Measurements from ENCODE around the gene PAX1.

PAX1 gene

DNA sequence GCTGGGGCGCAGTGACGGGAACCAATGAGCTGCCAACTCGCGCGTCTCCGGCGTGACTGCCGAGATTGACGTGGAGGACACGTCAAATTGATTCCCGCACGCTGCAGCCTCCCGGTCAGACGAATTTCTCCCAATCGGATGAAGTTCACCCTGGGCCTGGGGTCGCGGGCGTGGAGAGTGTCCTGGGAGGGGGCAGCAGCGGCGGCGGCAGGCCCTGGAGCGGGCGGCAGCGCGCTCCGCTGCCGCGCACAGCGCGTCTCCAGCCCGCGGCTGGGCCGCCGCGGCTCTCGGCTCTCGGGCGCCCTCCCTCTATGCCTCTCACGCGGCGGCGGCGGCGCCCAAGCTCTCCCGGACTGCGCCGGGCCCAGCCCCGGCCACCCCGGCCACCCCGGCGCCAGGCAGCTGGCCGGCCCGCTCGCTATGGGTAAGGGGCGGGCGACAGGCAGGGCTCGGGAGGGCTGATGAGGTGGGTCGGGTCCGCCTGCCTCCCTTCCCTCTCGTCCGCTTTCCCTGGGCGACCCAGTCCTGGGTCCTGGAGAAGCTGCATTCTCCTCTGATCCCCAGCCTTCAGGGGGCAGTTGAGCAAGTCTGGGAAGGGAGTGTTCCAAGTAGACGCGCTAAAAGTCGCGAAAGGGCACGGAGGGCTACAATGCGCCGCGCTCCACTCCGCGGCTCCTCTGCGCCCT lies at the start of gene PAX1:
TSS of gene PAX1 (plus strand) at position 90 of the 686 bp plus-strand sequence. CDS start at position 139, 49 bp downstream.
- DNase-seq (ENCODE audit: low read depth in 2 of 2), result no peak

DNA sequence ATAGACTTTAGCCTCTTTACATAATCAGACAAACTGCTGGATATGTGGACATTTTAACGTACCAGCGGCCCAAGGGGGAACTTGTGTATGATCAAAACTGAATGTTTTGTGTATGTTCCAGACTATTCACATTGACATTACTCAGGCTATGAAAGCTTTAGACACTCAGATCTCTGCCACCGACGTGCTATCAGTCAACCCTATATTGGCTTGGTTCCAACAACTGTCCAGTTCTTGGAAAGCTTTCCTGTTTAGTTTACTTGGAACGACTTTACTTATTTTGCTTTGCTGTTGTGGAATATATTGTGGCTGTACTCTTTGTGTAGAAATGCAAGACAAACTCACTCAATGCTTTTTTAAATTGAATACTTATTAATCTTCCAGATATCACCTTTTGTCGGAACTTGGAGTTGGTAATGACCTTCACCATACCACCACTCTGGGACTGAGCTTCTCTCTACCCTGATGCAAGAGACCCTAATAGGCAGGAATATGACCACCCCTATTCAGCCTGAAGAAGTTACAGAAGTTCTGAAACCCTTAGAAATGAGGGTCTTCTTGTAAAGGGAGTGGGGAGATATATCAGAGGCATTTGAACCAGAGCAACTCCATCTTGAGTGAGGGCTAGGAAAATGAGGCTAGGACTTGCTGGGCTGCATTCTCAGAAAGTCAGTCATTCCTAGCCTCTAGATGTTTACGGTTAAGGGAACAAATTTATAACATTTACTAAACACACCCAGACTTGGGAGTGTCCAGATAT lies 49.0 kb upstream of the PAX1 start:
- DNase-seq (ENCODE audit: low read depth in 2 of 2), result no peak

DNA sequence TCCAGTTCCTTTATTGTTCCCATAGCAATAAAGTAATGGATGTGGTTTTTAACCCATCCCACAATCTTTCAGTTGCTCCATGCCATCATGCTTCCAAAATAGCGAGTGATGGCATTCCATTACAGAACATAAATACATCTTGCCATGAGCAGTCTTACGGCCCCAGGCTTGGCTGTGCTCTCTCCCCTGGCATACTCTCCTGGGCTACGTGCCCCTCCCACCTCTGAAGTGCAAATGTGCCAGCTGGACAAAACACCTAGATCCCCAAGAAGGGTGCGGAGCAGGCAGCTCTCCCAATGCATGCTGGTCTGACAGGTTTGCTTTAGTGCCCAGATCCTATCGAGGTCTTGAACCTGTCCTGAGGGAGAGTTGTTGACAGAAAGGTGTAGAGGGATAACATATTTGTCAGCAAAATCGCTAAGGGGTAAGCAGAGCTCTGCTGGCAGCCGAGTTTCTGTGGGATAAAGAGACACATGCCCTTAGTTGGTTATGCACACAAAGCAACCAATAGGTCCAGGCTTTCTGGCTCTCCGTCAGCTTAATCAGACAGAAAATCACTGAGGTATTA lies 43.9 kb upstream of the PAX1 start:
- DNase-seq (ENCODE audit: low read depth in 2 of 2), result no peak

DNA sequence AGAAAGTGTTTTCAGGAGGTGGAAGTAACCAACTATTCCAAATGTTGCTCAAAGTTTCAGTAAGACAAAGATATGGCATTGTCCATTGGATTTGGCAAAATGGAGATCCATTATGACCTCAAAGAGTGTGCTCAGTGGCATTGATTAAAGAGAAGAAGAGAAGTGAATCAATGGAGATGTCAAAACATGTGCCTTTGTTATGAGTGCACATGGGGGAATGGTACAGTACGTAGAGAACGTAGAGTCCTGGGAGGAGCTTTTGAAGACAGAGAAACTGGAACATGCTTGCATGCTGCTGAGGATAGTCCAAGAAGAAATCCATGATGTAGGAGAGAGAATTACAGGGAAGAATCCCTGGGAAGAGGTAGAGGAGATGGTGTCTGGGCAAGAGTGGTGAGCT lies 42.0 kb upstream of the PAX1 start:
- DNase-seq (ENCODE audit: low read depth in 2 of 2), result no peak

DNA sequence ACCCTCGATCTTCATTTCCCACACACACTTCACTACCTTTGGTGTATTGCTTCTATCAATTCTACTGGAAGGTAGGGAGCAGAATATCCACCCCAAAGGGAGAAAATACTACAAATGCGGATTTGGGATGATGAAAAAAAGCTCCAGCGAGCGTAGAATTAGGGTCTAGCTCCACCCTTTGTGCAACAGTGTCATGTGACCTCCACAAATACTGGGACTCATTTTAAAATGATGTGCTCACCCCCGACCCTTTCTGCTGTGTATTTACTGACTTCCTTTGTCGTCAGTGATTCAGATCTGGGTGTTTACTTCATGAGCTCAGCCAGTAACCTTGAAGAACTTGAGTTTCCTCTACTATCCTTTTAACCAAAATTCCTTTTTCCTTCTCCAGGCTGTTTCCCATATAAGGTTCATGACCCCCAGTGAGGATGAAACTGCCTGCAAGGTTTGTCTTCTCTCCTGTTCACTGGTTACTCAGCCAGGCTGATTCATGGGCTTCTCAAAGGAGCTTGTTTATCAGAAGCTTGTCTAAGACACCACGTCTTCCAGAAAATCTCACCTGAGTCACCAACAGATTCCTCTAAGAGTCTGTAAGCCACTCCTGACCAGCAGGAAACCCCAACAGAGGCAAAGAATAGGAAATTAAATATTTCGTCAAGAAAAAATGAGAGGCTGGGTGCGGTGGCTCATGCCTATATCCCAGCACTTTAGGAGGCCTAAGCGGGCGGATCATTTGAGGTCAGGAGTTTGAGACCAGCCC lies 39.6 kb upstream of the PAX1 start:
- no peak for DNase-seq (ENCODE audit: low read depth in 2 of 2)

DNA sequence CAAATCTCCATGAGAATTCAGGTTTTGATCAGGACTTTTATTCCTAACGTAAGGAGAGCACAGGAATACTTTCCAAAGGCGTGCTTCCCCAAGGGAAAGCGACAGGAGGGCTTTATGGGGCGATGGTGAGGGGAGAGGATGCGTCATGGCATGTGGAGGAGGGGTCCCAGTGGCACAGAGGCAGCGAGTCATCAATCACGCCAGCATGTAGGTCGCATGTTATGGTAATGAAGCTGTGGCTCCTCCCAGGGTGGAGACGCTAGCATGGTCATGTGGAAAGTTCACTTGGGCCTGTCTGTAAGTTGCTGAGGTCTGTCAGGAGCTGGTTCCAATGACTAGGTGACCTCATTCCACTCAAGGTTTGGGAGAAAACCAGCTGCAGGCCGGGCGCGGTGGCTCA lies 35.3 kb upstream of the PAX1 start:
- DNase-seq (ENCODE audit: low read depth in 2 of 2), result no peak

DNA sequence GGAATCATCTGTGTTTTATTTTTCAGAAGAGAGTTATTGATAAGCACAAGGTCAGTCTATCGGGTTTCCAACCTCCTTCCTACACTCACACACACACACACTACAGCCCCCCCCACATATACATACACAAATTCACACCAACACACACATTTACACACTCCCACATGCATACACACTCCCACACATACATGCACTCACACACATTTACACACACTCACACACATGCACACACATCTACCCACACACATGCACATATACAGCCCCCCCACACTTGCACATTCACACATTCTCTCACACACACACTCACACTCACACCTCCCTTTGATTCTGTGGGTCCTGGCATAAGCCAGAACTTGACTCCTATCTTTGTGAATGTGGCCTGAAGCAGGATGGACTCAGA lies 34.5 kb upstream of the PAX1 start:
- DNase-seq (ENCODE audit: low read depth in 2 of 2), result no peak

DNA sequence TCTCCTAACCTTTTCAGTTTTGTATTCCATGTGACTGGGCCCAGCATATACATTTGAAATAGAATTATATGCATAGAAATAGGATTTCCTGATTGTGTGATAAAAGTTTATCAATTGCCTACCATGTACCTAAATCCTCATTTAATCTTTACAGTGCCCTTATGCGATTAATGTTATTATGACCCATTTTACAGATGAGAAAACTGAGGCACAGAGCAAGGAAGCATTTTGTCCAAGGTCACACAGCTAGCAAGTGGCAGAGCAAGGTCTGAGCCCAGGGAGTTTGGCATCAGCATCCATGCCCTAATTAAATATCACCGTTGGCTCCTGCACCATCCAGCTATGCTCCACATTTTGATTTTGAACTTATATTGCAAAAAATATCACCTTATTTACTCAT lies 28.2 kb upstream of the PAX1 start:
- DNase-seq (ENCODE audit: low read depth in 2 of 2), result no peak

DNA sequence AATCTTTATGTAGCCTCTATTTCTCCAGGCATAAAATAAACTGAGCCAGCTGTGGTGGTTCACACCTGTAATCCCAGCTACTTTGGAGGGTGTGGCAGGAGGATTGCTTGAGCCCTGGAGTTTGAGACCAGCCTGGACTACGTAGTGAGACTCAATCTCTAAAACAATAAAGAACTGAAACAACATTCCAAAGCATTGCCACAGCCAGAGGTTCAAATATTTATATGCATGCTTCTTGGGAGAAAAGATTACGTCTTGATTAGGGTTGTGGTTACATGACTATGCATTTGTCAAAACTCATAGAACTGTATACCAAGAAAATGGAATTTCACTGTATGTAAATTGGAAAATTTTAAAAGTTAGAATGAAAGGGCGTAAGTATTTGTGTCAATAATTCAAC lies 27.7 kb upstream of the PAX1 start:
- no peak for DNase-seq (ENCODE audit: low read depth in 2 of 2)

DNA sequence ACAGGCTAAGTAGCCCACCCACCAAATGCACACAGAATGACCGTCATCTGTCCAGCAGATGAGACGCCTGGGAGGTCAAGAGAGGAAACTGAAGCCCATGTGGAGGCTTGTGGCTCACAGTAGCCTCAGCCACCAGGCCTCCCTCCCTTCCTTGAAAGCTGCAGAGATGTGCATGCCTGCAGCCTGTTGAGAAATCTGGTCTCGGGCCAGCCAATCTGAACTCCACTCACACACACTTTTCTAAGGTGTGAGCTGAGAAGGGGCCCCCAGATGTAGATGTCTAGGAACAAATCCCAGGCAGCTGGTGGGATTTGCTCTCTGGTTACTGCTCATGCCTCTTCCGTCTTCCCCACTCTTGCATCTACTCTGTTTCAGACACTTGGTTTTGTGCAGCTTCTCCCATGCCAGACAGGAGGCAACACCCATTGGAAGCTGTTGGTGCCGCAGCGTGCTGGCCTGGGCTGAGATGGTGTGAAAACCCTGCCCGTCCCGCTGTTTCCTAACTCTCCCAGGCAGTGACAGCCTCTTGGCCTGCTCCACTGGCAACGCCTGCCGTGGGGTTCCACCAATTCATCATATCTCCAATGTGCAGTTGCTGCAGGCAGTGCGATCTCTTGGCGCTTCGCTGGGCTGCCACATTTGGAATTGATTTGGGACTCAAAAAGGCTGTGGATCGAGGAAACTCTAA lies 24.1 kb upstream of the PAX1 start:
- DNase-seq (ENCODE audit: low read depth in 2 of 2), result no peak

DNA sequence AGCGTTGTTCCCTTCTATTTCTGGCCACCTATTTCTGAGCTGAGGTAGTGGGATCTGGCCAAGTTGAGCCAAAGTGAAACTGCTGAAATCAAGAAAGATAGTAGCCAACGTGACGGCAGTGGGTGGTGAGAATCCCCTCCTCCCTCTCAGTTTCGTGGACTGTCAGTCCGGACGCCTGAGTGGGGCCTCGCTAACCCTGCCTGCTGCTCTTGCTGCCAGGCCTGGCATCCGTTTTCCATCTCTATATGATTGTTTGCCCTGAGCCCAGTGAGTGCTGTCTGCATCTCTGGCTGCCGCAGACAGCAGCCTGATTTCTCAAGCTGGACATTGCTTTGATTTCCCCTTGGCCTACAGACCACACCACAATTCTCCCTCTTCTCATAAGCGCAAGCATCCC lies 23.5 kb upstream of the PAX1 start:
- no peak for DNase-seq (ENCODE audit: low read depth in 2 of 2)

DNA sequence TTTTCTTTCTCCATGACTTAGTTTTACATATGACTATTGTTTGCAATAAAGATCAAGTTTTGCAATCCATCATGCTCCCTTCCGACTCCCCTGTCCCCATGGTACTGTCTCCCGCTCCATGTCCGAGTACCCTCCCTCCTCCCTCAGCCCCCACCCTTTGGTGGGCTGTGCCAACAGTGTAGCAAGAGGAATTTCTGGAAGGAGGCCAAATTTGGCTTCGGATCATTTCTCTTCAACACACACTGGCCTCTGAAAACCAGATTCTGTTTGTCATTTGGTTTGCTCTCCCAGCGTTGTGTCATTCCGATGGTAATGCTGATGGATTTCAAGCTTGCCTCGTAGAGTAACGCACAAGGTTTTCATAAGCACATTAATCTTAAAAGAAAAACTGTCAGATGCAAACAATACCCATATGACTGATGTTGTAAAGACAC lies 22.9 kb upstream of the PAX1 start:
- DNase-seq (ENCODE audit: low read depth in 2 of 2), result no peak

DNA sequence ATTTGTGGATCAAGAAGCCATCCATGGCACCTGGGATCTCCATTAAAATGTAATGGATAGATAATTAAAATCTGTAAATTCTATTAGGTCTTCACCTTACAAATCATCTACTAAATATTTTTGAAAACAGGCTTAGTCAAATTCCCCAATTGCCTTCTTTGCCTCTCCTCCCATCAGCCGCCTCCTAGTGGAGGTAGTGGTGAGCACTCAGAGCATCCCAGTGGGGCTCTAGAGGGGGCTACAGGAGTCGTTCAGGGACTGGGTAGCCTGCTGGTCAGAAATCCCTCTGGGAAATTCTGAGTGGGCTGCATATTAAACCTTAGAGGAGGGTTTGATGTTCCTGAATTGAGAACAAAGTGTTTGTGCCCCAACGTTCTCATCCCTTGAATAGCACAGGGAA lies 20.8 kb upstream of the PAX1 start:
- DNase-seq (ENCODE audit: low read depth in 2 of 2), result no peak

DNA sequence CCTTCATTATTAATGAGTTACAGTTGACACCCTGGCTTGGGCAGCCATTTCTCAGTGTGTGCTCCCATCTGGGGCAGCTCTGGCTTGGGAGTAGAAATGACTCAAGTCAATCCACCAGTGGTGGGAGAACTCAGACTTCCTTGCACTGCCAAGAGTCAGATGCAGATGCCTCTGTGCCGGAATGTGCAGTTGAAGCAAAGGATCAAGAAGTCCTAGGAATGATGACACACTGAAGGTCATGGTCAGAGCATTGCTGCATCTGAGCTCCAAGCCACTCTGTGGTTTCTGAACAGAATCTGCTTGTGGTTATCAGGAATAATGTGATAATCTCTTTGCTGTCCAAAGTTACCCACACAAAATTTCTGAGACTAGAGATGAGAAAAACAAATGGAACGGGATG lies 19.5 kb upstream of the PAX1 start:
- DNase-seq (ENCODE audit: low read depth in 2 of 2), result no peak

DNA sequence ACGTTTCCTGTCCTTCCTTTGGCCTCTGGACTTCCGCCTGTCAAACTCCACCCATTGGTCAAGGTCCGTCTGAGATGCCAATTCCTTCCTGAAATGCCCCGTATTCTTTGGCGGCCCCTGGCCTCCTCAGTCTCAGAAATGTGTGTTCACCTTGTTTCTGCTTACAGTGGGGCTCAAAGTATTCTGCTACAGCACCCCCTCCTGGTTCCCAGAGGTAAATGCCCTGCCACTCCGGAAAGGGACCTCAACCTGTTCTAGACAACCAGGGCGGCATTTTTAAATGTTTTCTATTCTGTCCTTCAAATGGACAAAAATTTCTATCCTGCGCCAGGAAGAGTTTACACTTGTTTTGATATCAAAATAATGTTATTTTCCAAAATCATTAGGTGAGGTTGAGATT lies 12.1 kb upstream of the PAX1 start:
- DNase-seq (ENCODE audit: low read depth in 2 of 2), result no peak

DNA sequence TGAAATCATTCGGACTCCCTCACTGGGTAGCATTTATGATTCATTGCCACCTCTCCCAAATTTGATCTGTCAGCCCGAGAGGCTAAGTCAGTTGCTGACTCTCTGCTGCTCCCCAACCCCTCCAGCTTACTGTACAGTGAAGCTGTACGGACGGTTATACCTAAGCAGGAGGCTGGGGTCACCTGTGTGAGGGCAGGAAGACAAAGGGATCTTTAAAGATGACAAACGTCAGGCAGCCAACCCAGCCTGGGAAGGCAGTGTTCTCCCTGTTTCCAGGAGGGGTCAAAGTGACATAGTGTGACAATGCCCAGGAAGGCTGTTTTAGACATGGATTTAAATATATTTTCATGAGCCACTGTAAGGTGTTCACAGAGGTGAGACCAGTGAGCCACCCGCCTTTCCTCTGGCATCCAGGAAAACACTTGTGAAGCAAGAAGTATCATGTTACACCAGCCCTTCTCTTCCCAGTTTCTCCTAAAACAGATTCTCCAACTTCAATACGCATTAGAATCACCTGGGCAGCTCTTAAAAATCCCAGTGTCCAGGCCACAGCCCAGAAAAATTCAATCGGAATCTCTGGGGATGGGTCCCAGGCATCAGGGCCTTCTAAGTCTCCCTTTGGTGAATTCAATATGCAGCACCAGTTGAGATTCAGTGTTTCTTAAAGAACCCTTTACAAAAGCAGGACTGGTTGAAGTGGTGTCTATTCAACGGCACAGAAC lies 6.8 kb upstream of the PAX1 start:
- no peak for DNase-seq (ENCODE audit: low read depth in 2 of 2)

DNA sequence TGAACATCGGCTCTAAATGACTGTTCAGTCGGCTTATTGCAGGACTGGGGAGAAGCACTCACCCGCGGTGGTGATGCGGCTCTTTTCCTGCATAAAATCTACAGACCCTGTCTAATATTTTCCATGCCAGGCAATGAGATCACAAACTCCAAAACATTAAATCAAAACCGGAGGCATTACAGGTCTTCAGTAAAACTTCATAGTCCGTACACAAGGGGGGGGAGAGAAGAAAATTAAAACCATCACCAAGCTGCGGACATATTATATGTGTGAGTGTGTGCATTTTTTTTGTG lies 6.3 kb upstream of the PAX1 start:
- DNase-seq (ENCODE audit: low read depth in 2 of 2), result no peak

DNA sequence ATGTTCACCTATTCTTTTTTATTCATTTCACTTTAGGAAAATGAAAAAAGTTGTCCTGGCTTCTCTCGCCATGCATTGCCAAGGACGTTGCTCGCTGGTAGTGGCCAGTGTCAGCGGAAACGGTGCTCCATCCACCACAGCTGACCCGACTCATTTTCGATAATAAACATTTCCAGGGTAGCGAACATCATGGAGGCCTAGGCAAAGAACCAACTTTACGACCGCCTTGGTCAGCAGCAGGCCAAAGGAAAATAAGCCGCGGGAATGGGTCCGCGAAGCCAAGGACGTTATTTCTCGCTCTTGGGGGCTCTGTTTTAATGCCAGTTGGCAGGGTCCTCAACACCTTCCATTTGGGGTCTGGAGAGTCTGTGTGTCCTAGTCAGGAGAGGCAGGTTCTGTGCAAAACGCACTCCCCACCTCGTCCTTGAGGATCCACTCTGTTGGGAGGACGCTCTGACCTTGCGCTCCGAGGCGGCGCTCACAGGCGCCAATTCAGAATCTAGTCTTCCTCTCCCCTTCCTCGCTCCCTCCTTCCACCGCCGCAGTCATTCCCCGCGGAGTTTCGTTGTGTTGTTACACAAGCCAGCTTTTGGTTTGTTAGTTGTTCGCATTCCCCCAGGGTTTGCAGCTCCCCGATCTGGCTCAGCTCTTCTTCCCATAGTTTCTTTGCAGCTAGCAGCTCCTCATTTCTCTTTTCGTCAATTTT lies 4.1 kb upstream of the PAX1 start:
- no peak for DNase-seq (ENCODE audit: low read depth in 2 of 2)

DNA sequence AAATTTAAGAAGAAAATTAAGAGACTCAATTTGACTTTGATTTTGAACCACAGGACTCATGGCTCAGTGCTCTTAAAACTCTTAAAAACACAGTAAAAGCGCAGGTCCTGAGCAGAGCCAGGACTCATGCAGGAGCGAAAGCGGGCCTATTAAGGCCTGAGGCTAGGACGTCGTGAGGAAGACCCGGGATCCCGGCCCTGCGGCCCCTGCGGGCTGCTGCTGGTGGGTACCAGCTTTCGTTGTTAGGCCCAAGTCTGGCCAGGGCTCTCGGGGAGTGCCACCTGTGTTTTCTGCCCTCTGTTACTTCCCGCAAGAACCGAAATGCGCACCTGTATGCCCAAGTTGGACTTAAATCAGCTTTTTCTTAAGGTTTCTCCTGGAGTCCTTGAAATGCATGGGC lies 3.4 kb upstream of the PAX1 start:
- no peak for DNase-seq (ENCODE audit: low read depth in 2 of 2)

DNA sequence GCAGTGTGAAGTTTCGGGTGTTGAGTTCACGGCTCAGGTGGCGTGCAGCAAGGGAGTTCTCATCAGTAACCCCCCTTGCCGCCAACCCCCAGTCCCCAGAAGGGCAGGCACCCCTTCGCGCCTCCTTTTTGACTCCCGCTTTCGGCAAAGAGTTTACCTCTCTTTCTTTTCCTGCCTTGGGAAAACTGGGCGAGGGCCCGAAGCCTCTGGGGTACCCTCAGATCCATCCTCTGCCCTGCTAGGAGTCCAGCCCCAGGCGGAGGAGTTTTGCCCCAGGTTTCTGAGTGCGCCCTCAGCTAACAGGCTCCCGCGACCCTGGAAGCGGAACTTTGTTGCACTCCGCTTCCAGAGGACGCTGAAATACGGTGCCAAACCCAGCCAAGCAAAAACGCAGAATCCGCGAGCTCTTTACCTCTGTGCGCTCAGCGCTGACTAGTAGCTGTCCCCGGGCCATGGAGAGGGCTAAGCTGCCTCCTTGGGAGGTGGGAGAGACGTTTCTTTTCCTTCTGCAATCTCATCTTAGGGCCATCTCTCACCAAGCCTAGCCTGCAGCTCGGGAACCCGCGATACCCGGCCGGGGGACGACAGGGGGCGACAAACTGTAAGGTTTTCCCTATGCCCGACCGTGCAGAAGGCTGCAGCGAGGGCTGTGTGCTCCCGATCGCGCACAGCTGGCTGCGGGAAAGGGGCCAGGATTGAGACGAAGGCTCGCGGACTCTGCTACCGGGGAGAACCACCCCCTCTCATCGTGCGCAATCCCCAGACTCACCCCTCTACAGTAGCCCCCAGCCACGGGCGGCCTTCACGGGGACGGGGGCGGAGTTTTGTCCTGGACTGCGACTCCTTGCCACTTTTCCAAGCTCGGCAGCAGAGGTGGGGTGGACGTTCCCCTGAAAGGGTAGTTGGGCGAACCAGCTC lies 2.7 kb upstream of the PAX1 start:
- DNase-seq (ENCODE audit: low read depth in 2 of 2), result peak; percentile 9 to 54
